Hematopoietic multipotent progenitor cell treated with erythropoietin and hydrocortisone succinate and interleukin-3 and kit ligand, for 17 days (in vitro differentiated cells): ENCODE data around the gene PMF1.
"Not testable (repeated sequence)": the region's sequence is repeated elsewhere in the genome, so short reads cannot be mapped to it uniquely, and the experiment has no call there.

Experiments used
- DNase-seq: peaks from one replicate; pipeline ENCODE4 v3.0.0-alpha.2; 2015; ENCODE audit warnings: low spot score

PMF1 gene, protein sequence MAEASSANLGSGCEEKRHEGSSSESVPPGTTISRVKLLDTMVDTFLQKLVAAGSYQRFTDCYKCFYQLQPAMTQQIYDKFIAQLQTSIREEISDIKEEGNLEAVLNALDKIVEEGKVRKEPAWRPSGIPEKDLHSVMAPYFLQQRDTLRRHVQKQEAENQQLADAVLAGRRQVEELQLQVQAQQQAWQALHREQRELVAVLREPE

DNA sequence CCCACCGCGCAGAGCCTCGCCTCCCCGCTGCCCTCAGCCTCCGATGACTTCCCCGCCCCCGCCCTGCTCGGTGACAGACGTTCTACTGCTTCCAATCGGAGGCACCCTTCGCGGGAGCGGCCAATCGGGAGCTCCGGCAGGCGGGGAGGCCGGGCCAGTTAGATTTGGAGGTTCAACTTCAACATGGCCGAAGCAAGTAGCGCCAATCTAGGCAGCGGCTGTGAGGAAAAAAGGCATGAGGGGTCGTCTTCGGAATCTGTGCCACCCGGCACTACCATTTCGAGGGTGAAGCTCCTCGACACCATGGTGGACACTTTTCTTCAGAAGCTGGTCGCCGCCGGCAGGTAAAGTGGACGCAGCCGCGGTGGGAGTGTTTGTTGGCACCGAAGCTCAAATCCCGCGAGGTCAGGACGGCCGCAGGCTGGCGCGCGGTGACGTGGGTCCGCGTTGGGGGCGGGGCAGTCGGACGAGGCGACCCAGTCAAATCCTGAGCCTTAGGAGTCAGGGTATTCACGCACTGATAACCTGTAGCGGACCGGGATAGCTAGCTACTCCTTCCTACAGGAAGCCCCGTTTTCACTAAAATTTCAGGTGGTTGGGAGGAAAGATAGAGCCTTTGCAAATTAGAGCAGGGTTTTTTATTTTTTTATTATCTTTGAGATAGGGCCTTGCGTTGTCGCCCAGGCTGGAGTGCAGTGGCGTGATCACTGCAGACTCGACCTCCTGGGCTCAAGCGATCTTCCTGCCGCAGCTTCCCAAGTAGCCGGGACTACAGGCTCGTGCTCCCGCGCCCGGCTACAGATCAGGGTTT is at the start of gene PMF1:
PMF1 (plus strand) TSS at position 175 of the 811 bp plus-strand sequence; CDS start at position 184, 9 bp downstream.
- DNase-seq: peak; percentile 93

DNA sequence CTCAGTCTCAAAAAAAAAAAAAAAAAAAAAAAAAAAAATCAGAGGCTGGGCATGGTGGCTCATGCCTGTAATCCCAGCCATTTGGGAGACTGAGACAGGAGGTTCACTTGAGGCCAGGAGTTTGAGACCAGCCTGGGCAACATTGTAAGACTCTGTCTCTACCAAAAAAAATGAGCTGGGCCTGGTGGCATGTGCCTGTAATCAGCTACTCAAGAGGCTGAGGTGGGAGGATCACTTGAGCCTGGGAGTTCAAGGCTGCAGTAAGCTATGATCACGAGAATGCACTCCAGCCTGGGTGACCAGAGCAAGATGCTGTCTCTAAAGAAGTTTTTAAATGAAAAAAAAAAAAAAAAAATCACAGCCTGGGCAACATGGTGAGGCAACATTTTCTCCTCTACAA is 49.1 kb upstream of the PMF1 start:
- no peak for DNase-seq

DNA sequence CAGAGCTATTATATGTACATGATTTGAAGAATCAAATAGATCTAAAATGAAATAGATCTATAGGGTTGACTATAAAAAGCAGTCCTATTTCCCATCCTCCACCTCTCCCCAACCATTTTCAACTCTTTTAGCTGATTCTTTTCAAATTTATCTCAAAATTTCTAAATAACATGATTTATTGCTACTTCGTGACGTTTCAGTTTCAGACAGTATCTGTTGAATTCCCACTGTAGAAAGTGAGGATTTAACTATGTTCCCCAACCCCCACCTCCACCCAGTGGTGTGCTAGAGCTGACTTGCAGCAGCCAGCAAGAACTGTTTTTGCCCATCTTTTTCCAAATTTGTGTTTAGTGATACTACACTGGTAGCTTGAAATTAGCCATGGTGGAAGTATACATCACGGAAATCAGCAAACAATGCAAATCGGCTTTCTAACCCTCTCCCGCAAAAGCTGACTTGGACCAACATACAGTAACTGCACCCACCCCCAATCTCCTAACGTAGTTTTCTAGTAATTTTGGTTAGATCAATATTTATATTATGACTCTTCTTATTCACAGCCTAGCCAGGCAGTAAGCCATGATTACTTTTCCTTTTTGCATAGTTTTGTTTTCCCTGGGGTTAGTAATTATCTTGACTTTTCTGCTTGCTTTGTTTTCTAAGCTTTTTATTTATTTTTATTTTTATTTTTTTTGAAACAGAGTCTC is 48.5 kb upstream of the PMF1 start:
- DNase-seq: no peak

DNA sequence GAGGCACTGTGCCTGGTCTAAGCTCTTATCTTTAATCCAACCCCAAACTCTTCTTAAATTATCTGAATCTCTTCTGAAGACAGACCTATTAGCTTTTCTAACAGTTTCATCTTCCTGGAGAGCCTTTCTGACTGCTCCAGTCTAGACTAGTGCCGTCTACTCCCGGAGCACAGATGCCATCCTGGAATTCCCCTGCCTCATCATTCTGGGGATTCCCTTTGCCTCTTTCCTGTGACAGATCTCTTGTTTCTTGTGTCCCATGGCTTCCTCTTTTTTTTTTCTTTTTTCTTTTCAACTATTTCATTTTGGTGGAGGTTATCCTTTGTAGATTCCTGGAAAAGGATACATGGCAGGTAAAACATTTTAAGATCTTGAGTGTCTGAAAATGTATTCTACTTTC is 47.7 kb upstream of the PMF1 start:
- no peak for DNase-seq

DNA sequence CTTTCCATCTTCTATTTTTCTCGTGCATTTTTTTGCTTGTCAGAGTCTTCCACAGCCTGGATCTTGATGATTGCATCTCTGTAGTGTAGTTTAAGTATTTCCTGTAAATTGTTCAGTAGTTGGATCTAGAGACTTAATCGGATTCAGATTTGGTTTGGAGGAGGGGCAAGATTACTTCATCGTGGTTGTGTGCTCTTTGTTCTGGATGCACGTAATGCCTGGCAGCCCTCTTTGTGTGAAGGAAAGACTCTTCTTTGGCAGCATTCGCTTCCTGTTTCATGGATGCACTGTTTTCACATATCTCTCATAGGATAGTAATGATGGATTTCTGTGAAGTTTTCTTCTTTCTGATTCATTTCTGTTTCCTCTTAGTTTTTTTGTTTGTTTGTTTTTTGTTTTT is 45.3 kb upstream of the PMF1 start:
- DNase-seq: no peak

DNA sequence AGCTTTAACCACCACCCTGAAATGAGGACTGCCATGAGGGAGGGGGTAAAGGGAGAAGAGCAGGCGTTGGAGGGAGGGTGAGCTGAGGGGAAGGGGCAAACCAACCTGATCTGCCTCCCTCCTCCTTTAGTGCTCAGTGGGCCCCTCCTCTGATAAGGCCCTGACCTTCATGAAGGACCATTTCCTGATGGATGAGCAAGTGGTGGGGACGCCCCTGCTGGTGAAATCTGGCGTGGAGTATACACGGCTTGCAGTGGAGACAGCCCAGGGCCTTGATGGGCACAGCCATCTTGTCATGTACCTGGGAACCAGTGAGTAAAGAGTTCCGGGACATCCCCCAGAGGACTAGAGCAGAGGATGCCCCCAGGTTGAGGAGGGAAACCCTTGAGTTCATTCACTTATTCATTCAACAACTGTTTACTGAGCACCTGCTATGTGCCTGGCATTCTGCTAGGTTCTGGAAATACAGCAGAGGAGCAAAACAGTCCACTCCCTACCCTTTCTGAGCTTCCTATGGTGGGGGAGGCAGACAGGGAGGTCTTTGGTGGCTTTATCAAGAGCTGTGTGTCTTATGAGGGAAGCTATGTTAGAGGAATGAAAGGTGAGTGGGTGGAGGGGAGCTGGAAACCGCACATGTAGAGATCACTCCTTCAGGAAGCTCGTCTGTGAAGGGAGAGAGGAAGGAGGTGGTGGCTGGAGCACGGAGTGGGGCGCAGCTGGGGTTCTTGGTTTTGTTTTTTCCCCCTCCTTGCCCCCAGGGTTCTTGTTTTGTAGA is 39.9 kb upstream of the PMF1 start:
- no peak for DNase-seq

DNA sequence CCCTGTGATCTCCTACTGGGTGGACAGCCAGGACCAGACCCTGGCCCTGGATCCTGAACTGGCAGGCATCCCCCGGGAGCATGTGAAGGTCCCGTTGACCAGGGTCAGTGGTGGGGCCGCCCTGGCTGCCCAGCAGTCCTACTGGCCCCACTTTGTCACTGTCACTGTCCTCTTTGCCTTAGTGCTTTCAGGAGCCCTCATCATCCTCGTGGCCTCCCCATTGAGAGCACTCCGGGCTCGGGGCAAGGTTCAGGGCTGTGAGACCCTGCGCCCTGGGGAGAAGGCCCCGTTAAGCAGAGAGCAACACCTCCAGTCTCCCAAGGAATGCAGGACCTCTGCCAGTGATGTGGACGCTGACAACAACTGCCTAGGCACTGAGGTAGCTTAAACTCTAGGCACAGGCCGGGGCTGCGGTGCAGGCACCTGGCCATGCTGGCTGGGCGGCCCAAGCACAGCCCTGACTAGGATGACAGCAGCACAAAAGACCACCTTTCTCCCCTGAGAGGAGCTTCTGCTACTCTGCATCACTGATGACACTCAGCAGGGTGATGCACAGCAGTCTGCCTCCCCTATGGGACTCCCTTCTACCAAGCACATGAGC is 36.1 kb upstream of the PMF1 start:
- DNase-seq: no peak

DNA sequence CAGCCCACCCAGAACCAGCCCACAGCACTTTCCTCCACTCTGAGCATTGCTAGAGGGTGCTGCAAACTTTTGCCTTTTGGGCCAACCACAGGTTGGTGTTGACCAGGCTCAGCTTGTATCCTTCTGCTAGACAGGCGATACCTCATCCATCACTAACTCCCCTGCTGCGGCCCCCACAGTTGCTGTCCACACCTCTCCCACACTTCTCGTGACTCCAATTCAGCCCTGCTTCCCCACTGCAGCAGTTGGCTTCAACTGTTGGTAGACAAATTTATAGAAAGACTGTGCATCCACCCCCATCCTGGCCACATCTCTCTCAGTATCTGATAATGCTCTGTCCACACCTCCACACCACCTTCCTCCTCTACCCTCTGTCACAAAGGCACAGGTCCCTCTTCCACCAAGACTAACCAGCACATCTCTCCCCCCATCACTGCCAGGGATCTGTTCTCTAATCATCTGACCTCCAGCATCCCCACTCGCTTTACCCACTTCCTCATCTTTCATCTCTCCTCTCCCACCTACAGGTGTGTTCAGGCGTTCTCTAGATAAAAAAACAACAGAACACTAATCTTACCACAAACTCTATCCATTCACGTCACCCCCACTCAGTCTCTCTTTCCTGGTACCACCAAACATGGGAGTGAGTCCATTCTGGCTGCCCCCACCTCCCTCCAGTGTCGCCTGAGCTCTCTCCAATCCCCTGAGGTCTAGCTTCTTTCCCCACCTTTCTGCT is 34.7 kb upstream of the PMF1 start:
- DNase-seq: no peak

DNA sequence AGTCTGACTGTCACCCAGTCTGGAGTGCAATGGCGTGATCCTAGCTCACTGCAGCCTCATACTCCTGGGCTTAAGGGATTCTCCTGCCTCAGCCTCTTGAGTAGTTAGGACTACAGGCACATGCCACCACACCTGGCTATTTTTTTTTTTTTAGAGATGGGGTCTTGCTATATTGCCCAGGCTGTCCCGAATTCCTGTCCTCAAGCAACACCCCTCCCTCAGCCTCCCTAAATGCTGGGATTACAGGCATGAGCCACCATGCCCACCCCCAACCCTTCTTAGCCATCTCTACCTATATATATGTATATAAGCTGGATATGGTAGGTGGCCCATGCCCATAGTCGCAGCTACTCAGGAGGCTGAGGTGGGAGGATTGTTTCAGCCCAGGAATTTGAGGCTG is 32.3 kb upstream of the PMF1 start:
- DNase-seq: no peak

DNA sequence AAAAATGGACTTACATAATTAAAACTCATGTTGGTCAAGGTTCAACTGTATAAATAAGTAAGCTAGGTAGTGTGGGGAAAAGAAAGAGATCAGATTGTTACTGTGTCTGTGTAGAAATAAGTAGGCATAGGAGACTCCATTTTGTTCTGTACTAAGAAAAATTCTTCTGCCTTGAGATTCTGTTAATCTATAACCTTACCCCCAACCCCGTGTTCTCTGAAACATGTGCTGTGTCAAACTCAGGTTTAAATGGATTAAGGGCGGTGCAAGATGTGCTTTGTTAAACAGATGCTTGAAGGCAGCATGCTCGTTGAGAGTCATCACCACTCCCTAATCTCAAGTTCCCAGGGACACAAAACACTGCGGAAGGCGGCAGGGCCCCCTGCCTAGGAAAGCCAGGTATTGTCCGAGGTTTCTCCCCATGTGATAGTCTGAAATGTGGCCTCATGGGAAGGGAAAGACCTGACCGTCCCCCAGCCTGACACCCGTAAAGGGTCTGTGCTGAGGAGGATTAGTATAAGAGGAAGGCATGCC is 31.3 kb upstream of the PMF1 start:
- not testable (repeated sequence) for DNase-seq

DNA sequence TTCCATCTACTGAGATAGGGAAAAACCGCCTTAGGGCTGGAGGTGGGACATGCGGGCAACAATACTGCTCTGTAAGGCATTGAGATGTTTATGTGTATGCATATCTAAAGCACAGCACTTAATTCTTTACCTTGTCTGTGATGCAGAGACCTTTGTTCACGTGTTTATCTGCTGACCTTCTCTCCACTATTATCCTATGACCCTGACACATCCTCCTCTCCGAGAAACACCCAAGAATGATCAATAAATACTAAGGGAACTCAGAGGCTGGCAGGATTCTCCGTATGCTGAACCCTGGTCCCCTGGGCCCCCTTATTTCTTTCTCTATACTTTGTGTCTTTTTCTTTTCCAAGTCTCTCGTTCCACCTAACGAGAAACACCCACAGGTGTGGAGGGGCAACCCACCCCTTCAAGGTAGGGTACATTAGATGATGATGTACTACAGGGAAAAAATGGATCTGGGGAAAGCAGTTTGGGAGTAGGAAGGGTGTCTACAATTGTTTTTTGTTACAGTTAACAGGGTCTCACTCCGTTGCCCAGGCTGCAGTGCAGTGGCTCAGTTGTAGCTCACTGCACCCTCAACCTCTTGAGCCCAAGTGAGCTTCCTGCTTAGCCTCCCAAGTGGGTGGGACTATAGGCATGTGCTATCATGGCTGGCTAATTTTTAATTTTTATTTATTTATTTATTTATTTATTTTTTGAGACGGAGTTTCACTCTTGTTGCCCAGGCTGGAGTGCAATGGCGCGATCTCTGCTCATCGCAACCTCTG is 30.6 kb upstream of the PMF1 start:
- DNase-seq: not testable (repeated sequence)

DNA sequence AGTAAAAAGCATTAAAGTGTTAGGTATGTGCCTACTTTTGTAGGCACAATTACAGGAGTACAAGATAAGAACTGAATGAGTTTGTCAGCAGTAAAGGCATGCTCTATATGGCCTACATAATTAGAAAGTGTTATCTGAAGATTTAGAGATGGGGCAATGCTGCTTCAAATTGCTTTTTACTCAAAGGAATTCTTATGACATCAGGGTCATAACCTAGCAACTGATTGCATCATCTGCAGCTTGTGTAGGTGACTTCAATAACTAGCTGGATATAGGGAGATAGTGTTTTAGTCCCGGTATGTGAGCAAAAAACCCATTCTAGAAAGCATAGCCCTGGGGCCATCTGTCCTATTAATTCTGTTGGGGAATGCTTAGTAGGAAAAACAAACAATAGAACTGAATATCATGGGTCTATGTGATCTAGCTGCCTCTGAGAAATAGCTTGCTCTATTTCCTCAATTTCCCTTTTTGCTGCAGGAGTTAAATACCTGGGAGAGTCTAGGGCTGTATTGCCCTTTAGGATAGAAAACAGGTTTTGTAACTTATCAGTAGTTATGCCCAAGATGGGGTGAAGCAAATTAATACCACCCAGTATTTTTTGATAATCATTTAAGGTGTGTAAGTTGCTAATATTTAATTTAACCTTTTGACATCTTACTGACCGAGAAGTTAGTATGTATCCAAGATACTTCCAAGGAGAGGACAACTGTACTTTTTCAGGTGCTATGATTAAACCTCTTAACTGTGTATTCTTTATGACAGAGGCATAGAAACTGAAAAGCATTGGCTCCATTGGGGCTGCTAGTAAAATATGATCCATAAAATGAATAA is 26.2 kb upstream of the PMF1 start:
- DNase-seq: not testable (repeated sequence)

DNA sequence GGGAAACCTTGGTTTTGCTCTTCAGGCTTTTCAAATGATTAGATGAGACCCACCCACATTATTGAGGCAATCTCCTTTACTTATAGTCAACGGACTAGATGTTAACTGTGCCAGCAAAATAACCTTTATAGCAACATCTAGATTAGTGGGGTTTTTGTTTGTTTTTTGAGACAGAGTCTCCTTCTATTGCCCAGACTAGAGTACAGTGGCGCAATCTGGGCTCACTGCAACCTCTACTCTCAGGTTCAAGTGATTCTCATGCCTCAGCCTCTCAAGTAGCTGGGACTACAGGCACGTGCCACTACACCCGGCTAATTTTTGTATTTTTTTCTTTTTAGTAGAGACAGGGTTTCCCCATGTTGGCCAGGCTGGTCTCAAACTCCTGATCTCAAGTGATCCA is 22.5 kb upstream of the PMF1 start:
- not testable (repeated sequence) for DNase-seq

DNA sequence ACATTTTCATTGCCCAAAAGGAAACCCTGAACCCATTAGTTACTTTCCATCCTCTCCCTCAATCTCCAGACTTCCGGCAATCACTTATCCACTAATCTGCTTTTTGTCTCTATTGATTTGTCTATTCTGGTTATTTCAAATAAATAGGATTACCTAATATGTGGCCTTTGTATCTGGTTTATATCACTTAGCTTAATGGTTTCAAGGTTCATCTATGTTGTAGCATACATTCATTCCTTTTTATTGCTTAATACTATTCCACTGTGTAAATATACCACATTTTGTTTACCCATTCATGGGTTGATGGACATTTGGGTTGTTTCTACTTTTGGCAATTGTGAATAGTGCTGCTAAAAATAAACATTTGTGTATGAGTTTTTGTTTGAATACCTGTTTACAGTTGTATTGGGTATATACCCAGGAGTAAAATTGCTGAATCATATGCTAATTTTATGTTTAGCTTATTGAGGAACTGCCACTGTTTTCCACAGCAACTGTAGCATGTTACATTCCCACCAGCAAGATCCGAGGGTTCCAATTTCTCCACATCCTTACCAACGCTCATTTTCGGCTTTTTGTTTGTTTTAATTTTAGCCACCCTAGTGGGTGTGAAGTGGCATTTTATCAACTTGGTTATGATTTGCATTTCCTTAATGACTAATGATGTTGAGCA is 21.4 kb upstream of the PMF1 start:
- no peak for DNase-seq

DNA sequence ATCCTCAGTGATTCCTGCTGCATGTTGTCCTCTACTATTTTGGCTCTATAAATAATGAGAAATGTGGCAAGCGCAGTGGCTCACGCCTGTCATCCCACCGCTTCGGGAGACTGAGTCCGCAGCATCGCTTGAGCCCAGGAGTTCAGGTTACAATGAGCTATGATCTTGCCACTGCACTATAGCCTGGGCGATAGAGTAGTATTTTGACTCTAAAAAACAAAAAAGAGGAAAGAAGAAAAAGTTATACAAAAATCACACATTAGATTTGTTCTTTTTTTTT is 19.7 kb upstream of the PMF1 start:
- no peak for DNase-seq

DNA sequence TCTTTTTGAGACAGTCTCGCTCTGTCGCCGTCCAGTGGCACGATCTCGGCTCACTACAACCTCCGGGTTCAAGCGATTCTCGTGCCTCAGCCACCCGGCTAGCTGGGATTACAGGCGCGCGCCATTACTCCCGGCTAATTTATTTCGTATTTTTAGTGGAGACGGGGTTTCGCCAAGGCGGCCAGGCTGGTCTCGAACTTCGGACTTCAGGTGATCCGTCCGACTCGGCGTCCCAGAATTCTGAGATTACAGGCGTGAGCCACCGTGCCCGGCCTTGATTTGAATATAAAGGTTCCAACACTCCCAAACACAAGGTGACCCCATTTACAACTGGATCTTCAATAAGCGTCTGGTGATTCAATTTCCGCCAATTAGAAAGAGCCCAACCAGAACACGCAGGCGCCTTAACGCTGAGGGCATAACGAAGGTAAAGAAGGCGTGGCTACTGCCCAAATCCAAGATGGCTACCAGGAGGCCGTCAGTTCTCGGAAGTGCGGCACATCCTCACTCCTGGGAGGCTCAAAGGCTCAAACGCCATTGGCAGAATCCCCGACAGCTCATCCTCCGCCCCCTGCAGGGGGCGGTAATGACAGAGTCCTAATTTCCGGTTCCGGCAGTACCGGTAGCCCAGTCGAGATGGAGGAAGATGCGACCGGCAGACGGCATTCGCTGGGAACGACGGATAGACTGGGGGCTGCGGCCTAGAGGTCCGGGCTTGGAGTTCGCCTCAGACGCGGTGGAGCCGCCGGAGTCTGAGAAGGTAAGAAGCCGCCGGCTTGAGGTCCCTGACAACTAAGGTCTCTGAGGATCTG is 19.1 kb upstream of the PMF1 start, which contains the start of gene SLC25A44:
SLC25A44 (plus strand) TSS at position 617 of the 812 bp plus-strand sequence. CDS start 5,744 bp downstream, outside the sequence.
- DNase-seq: peak; percentile 99

DNA sequence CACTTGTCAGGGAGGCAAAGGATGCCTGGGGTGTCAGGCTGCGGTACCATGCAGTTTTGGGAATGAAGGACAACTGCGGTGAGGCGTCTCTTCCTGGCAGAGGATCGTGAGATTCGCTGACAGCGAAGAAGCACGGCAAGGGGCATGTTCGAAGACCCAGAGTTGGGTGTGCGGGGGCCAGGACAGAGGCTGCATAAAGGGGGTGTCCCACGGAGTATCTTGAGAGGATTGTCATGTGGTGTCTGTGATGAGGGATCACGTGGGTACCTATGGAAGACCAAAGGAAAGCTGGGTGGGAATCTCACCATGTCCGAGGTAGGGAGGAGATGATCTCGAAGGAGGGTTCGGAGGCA is 18.5 kb upstream of the PMF1 start:
- DNase-seq: no peak

DNA sequence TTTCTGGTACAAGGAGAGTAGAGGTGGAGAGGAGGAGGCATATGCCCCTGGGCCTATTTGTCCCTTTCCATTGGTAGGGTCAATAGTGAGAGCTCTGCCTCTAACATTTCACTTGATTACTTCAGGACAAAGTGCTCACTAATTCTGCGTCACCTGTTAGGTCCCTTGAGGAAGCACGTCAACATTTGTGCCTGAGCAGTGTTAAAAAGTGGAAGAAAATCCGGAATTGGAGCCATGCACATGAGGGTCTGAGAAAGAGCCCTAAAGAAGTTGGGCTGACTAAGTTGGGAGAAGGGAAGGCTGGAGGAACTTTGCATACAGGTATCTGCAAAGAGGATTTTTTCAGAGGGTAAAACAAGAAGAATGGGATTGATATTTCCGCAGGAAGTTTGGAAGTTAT is 17.0 kb upstream of the PMF1 start:
- no peak for DNase-seq
